ENCODE data around the gene PNPO. TPM values are rescaled to one million over a fixed set of nuclear protein-coding genes. Genes with fewer than 3 reads are reported as not detected.

Gene PNPO
- total and polyA plus RNA-seq, 2 of the 13 experiments (the other 11 are each of a cell fraction or from before 2014, with no cell fraction given) = 47.9 to 63.3 TPM

DNA sequence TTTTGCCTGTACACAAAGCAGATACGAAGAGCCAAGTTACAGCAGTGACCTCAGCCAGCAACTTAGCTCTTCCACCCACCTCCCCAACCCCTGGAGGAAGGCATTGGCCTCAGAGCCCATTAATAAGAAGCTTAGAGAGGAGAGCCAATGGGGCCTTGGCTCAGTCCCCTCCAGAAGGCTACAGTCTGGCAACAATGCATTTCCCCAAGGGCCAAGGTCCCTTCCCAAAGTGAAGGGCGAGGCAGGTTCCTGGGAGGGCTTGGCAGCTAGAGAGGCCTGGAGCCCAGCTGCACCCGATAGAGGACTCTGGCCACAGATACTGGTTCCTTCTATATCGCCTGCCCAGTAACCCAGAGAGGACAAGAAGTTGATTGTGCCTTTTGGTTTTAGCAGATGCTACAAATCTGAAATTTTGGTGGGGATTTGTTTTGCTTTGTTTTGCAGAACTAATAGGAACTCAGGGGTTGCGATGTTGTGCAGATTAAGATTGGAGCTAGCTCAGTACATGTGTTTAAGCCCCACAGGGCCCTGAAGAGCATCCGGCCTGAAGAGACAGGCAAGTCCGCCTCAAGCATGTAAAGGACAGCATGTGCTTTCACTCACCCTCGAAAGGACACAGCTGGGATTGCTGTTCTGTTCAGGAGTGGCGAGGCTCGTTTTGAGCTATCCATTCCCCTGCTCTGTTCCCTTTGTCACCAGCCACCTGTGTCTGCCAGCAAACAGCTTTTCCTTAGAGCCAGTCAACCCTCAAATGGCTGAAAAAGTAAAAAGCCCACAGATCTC is 12.0 kb upstream of the PNPO start:
- H3K9ac ChIP-seq (ENCODE audit: insufficient read depth, low read depth, low read length) = no peak overlapping the region
- WGBS (ENCODE audit: low lambda C conversion rate) = 91% methylated on average over 10 of the region's 10 CpGs
- peaks cover 36% of the 10 kb centered on the region for H3K4me1 ChIP-seq (ENCODE audit: insufficient read depth, low read length)
- H3K4me2 ChIP-seq (ENCODE audit: low read depth, low read length) = no peak overlapping the region
- no peaks in the 10 kb centered on the region for H3K9me3 ChIP-seq (ENCODE audit: low read length)
- no peaks in the 10 kb centered on the region for H3K79me2 ChIP-seq (ENCODE audit: insufficient read depth, low read length)
- FAIRE-seq (no peak), ATAC-seq (no peak), DNase-seq (ENCODE audit: low spot score) (no peak)
- H3K36me3 ChIP-seq (replicated peaks in 1 of 2; ENCODE audit: control insufficient read depth in 1 of 2, insufficient read depth in 2 of 2, low read length in 2 of 2) = peaks cover 7 to 16% of the 10 kb centered on the region in 2 experiments; a peak in 4 of 5 replicates
- no peaks in the 10 kb centered on the region for H4K20me1 ChIP-seq (ENCODE audit: insufficient read depth, low read length)
- TF ChIP-seq ZZZ3 (CRISPR knock-in tag; IDR thresholded peaks at IDR 0.05; ENCODE audit: borderline replicate concordance) = no peak
- TF ChIP-seq, protein P1, sequence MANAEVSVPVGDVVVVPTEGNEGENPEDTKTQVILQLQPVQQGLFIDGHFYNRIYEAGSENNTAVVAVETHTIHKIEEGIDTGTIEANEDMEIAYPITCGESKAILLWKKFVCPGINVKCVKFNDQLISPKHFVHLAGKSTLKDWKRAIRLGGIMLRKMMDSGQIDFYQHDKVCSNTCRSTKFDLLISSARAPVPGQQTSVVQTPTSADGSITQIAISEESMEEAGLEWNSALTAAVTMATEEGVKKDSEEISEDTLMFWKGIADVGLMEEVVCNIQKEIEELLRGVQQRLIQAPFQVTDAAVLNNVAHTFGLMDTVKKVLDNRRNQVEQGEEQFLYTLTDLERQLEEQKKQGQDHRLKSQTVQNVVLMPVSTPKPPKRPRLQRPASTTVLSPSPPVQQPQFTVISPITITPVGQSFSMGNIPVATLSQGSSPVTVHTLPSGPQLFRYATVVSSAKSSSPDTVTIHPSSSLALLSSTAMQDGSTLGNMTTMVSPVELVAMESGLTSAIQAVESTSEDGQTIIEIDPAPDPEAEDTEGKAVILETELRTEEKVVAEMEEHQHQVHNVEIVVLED (CRISPR knock-in tag; IDR thresholded peaks at IDR 0.05; ENCODE audit: borderline replicate concordance) = no peak
- TF ChIP-seq, protein P2, sequence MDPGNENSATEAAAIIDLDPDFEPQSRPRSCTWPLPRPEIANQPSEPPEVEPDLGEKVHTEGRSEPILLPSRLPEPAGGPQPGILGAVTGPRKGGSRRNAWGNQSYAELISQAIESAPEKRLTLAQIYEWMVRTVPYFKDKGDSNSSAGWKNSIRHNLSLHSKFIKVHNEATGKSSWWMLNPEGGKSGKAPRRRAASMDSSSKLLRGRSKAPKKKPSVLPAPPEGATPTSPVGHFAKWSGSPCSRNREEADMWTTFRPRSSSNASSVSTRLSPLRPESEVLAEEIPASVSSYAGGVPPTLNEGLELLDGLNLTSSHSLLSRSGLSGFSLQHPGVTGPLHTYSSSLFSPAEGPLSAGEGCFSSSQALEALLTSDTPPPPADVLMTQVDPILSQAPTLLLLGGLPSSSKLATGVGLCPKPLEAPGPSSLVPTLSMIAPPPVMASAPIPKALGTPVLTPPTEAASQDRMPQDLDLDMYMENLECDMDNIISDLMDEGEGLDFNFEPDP (CRISPR knock-in tag; conservative IDR thresholded peaks at IDR 0.05) = 0 out of 2 replicates have a peak, but pooled peaks have one; percentile 24
- TF ChIP-seq, protein P3, sequence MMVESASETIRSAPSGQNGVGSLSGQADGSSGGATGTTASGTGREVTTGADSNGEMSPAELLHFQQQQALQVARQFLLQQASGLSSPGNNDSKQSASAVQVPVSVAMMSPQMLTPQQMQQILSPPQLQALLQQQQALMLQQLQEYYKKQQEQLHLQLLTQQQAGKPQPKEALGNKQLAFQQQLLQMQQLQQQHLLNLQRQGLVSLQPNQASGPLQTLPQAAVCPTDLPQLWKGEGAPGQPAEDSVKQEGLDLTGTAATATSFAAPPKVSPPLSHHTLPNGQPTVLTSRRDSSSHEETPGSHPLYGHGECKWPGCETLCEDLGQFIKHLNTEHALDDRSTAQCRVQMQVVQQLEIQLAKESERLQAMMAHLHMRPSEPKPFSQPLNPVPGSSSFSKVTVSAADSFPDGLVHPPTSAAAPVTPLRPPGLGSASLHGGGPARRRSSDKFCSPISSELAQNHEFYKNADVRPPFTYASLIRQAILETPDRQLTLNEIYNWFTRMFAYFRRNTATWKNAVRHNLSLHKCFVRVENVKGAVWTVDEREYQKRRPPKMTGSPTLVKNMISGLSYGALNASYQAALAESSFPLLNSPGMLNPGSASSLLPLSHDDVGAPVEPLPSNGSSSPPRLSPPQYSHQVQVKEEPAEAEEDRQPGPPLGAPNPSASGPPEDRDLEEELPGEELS (CRISPR knock-in tag; IDR thresholded peaks at IDR 0.05) = no peak
- TF ChIP-seq RFXAP (CRISPR knock-in tag; IDR thresholded peaks at IDR 0.05; ENCODE audit: borderline replicate concordance) = no peak
- no peak for TF ChIP-seq ATM (IDR thresholded peaks at IDR 0.05; ENCODE audit: borderline replicate concordance)
- CTCF ChIA-PET (ENCODE audit: low intra/inter-chr PET ratio, low total read pairs) = no interaction called here
- in situ Hi-C loops (cut with HindIII; ENCODE audit: extremely low pct_ligation_motif_present, low pct_unique_long_range_greater_than_20kb) = no loop called here
- intact Hi-C loops (cut with micrococcal nuclease; ENCODE audit: unreplicated experiment) = no loop called here
- H3K4me3 ChIP-seq (replicated peaks in 1 of 3; ENCODE audit: insufficient read depth in 1 of 3, low read depth in 2 of 3, low read length in 3 of 3) = no peak overlapping the region
- H3K27me3 ChIP-seq (ENCODE audit: control insufficient read depth in 1 of 2, insufficient read depth in 2 of 2, low read length in 2 of 2) = no peaks in the 10 kb centered on the region
- no peak overlapping the region for H2AFZ ChIP-seq (ENCODE audit: low read length)
- BruUV-seq (replicated peaks) = no TSS peak
- POLR2A ChIA-PET = interaction anchor here (1.1 to 2.6 kb wide), 4 partner anchors 12 to 41 kb away, joined by 3 to 17 read pairs (median 8); partner anchors contain the start of genes CDK5RAP3 and PNPO
- H3K27ac ChIP-seq (ENCODE audit: extremely low read length, insufficient read depth, low read length) = no peak overlapping the region
